Measurements from ENCODE around the gene CDK15. TPM values are rescaled to one million over a fixed set of nuclear protein-coding genes. Genes with fewer than 3 reads are reported as not detected.

CDK15 gene
- total RNA-seq, 1 experiment from 2014 or later, result not detected

GRCh38 chr2:201821080-201821479 is 14.7 kb downstream of the CDK15 start:
- intact Hi-C loops (cut with micrococcal nuclease; ENCODE audit: unreplicated experiment), result no loop called here

GRCh38 chr2:201824212-201824611 is 17.9 kb downstream of the CDK15 start:
- BruUV-seq (replicated peaks), result no TSS peak
- POLR2A ChIA-PET (ENCODE audit: unreplicated experiment), result no interaction called here

More at GRCh38 chr2:201821080-201821479, 14.7 kb downstream of the CDK15 start:
- H3K9me2 ChIP-seq (ENCODE audit: insufficient read depth), result no peaks in the 10 kb centered on the region
- no peak overlapping the region for H2AFZ ChIP-seq
- no peaks in the 10 kb centered on the region for H3K9me3 ChIP-seq (ENCODE audit: insufficient read depth, low read depth)
- H3K27ac ChIP-seq, result no peak overlapping the region
- no peaks in the 10 kb centered on the region for H3F3A ChIP-seq (ENCODE audit: insufficient read depth, low read depth)
- no peaks in the 10 kb centered on the region for H4K20me1 ChIP-seq (ENCODE audit: insufficient read depth)
- ChIA-PET POLR2A (ENCODE audit: unreplicated experiment) (no interaction called here), CTCF (no interaction called here)
- no peak for TF ChIP-seq CTCF (conservative IDR thresholded peaks at IDR 0.05)
- no peak for TF ChIP-seq EZH2 (IDR thresholded peaks at IDR 0.05; ENCODE audit: low read depth)
- no peaks in the 10 kb centered on the region for H3K4me1 ChIP-seq (replicated peaks; ENCODE audit: insufficient read depth)
- H3K79me2 ChIP-seq (ENCODE audit: low read depth), result no peaks in the 10 kb centered on the region
- H3K4me3 ChIP-seq, result no peak overlapping the region
- no peaks in the 10 kb centered on the region for H3K27me3 ChIP-seq (ENCODE audit: insufficient read depth, low read depth)
- DNase-seq, result no peak
- no peak overlapping the region for H3K4me2 ChIP-seq
- BruUV-seq (replicated peaks), result no TSS peak
- no peaks in the 10 kb centered on the region for H3K36me3 ChIP-seq (ENCODE audit: low read depth)

GRCh38 chr2:201827621-201828020 is 21.3 kb downstream of the CDK15 start:
- H3K4me2 ChIP-seq, result no peak overlapping the region
- CTCF ChIA-PET, result no interaction called here

More at GRCh38 chr2:201824212-201824611, 17.9 kb downstream of the CDK15 start:
- CTCF ChIA-PET, result no interaction called here
- no peak for DNase-seq
- no peaks in the 10 kb centered on the region for H3K4me1 ChIP-seq (replicated peaks; ENCODE audit: insufficient read depth)
- no peaks in the 10 kb centered on the region for H3F3A ChIP-seq (ENCODE audit: insufficient read depth, low read depth)
- intact Hi-C loops (cut with micrococcal nuclease; ENCODE audit: unreplicated experiment), result no loop called here
- no peaks in the 10 kb centered on the region for H4K20me1 ChIP-seq (ENCODE audit: insufficient read depth)
- H3K36me3 ChIP-seq (ENCODE audit: low read depth), result no peaks in the 10 kb centered on the region
- TF ChIP-seq CTCF (conservative IDR thresholded peaks at IDR 0.05) (no peak), EZH2 (IDR thresholded peaks at IDR 0.05; ENCODE audit: low read depth) (no peak)
- no peaks in the 10 kb centered on the region for H3K79me2 ChIP-seq (ENCODE audit: low read depth)
- H3K27me3 ChIP-seq (ENCODE audit: insufficient read depth, low read depth), result no peaks in the 10 kb centered on the region
- no peak overlapping the region for H2AFZ ChIP-seq
- H3K9me3 ChIP-seq (ENCODE audit: insufficient read depth, low read depth), result no peaks in the 10 kb centered on the region
- H3K9me2 ChIP-seq (ENCODE audit: insufficient read depth), result no peaks in the 10 kb centered on the region
- H3K27ac ChIP-seq, result no peak overlapping the region
- no peak overlapping the region for H3K4me3 ChIP-seq
- H3K4me2 ChIP-seq, result no peak overlapping the region

More at GRCh38 chr2:201827621-201828020, 21.3 kb downstream of the CDK15 start:
- H3K36me3 ChIP-seq (ENCODE audit: low read depth), result no peaks in the 10 kb centered on the region
- H4K20me1 ChIP-seq (ENCODE audit: insufficient read depth), result no peaks in the 10 kb centered on the region
- H3K4me1 ChIP-seq (replicated peaks; ENCODE audit: insufficient read depth), result no peaks in the 10 kb centered on the region; the same call in 1 of the 2 replicates
- POLR2A ChIA-PET (ENCODE audit: unreplicated experiment), result no interaction called here
- no peaks in the 10 kb centered on the region for H3K9me2 ChIP-seq (ENCODE audit: insufficient read depth)
- intact Hi-C loops (cut with micrococcal nuclease; ENCODE audit: unreplicated experiment), result no loop called here
- H3K4me3 ChIP-seq, result no peak overlapping the region
- no peak for DNase-seq
- no peaks in the 10 kb centered on the region for H3F3A ChIP-seq (ENCODE audit: insufficient read depth, low read depth)
- H3K9me3 ChIP-seq (ENCODE audit: insufficient read depth, low read depth), result no peaks in the 10 kb centered on the region
- H3K79me2 ChIP-seq (ENCODE audit: low read depth), result no peaks in the 10 kb centered on the region
- no peak for TF ChIP-seq EZH2 (IDR thresholded peaks at IDR 0.05; ENCODE audit: low read depth)
- no peak for TF ChIP-seq CTCF (conservative IDR thresholded peaks at IDR 0.05)
- no TSS peak for BruUV-seq (replicated peaks)
- H3K27me3 ChIP-seq (ENCODE audit: insufficient read depth, low read depth), result no peaks in the 10 kb centered on the region
- no peak overlapping the region for H3K27ac ChIP-seq
- no peak overlapping the region for H2AFZ ChIP-seq

All from PC-9 (cell line).